Liver (tissue), 9 donors: ENCODE results near the gene TCF12. TPM values are rescaled to one million over a fixed set of nuclear protein-coding genes. Genes with fewer than 3 reads are reported as not detected.

Source experiments
- DNase-seq: peaks from one replicate; pipeline ENCODE4 v3.0.0-alpha.2; 2017; ENCODE audit warnings: low spot score
- H3K27ac ChIP-seq, 2 donors: one replicate each; pipeline ENCODE4 v1.7.0; 2013; ENCODE audit warnings: inconsistent platforms in 2 of 2, low read length in 2 of 2, control low read depth in 1 of 2, low read depth in 1 of 2, mild to moderate bottlenecking in 1 of 2
- H3K27me3 ChIP-seq, 4 donors: one replicate each; pipeline versions ENCODE4 v1.6.1 to v1.7.0; 2013; ENCODE audit warnings: low read length in 3 of 4, inconsistent platforms in 1 of 4, mild to moderate bottlenecking in 1 of 4, moderate library complexity in 1 of 4; ENCODE audit not compliant: control insufficient read depth in 4 of 4, insufficient read depth in 4 of 4
- H3K36me3 ChIP-seq, 4 donors: one replicate each; pipeline versions ENCODE4 v1.6.1 to v1.7.0; 2013; ENCODE audit warnings: low read length in 3 of 4, mild to moderate bottlenecking in 3 of 4, low read depth in 1 of 4, moderate library complexity in 1 of 4; ENCODE audit not compliant: control insufficient read depth in 4 of 4, insufficient read depth in 3 of 4
- H3K4me1 ChIP-seq, 4 donors: one replicate each; pipeline versions ENCODE4 v1.6.1 to v1.7.0; 2013; ENCODE audit warnings: low read length in 3 of 4, mild to moderate bottlenecking in 3 of 4, moderate library complexity in 1 of 4; ENCODE audit not compliant: control insufficient read depth in 4 of 4, insufficient read depth in 4 of 4
- H3K4me3 ChIP-seq, 3 donors: one replicate each; pipeline versions ENCODE4 v1.6.1 to v1.7.0; 2013; ENCODE audit warnings: low read length in 3 of 3, control low read depth in 1 of 3, low read depth in 1 of 3, mild to moderate bottlenecking in 1 of 3
- H3K9ac ChIP-seq, 2 donors: one replicate each; pipeline ENCODE4 v1.7.0; 2013; ENCODE audit warnings: low read length in 2 of 2, mild to moderate bottlenecking in 2 of 2, moderate library complexity in 2 of 2, control low read depth in 1 of 2, low read depth in 1 of 2
- H3K9me3 ChIP-seq, 4 donors: one replicate each; pipeline versions ENCODE4 v1.6.1 to v1.7.0; 2013; ENCODE audit warnings: low read length in 3 of 4; ENCODE audit not compliant: control insufficient read depth in 4 of 4
- EGR1 ChIP-seq, 2 donors: IDR thresholded peaks; 2 replicates each; pipeline ENCODE4 v1.6.1; 2016 to 2018; ENCODE audit warnings: antibody characterized with exemption in 2 of 2, low read depth in 2 of 2
- FOXA1 ChIP-seq: IDR thresholded peaks from 2 replicates; pipeline ENCODE4 v1.6.1; 2016; ENCODE audit warnings: antibody characterized with exemption
- FOXA2 ChIP-seq: IDR thresholded peaks from 2 replicates; pipeline ENCODE4 v1.6.1; 2016; ENCODE audit warnings: antibody characterized with exemption
- GABPA ChIP-seq, 2 donors: IDR thresholded peaks in 1 of 2; conservative IDR thresholded peaks in 1 of 2; 2 replicates each; pipeline ENCODE4 v1.6.1; 2016; ENCODE audit warnings: antibody characterized with exemption in 2 of 2, mild to moderate bottlenecking in 1 of 2, moderate library complexity in 1 of 2
- HNF4A ChIP-seq, 2 donors: conservative IDR thresholded peaks; 2 replicates each; pipeline ENCODE4 v1.6.1; 2016; ENCODE audit warnings: antibody characterized with exemption in 2 of 2, mild to moderate bottlenecking in 2 of 2
- HNF4G ChIP-seq: IDR thresholded peaks from 2 replicates; pipeline ENCODE4 v1.6.1; 2016; ENCODE audit warnings: antibody characterized with exemption
- JUND ChIP-seq, 2 donors: IDR thresholded peaks; 2 replicates each; pipeline ENCODE4 v1.6.1; 2016; ENCODE audit warnings: antibody characterized with exemption in 2 of 2
- NR2F2 ChIP-seq: IDR thresholded peaks from 2 replicates; pipeline ENCODE4 v1.6.1; 2016; ENCODE audit warnings: antibody characterized with exemption
- RAD21 ChIP-seq, 2 donors: IDR thresholded peaks; 2 replicates each; pipeline ENCODE4 v1.6.1; 2016; ENCODE audit warnings: antibody characterized with exemption in 2 of 2, mild to moderate bottlenecking in 2 of 2
- RXRA ChIP-seq, 2 donors: IDR thresholded peaks; 2 replicates each; pipeline ENCODE4 v1.6.1; 2017 to 2018; ENCODE audit warnings: antibody characterized with exemption in 2 of 2, mild to moderate bottlenecking in 1 of 2
- SP1 ChIP-seq: IDR thresholded peaks from 2 replicates; pipeline ENCODE4 v1.6.1; 2018; ENCODE audit warnings: antibody characterized with exemption, mild to moderate bottlenecking
- TAF1 ChIP-seq: conservative IDR thresholded peaks from 2 replicates; pipeline ENCODE4 v1.6.1; 2016; ENCODE audit warnings: antibody characterized with exemption, mild to moderate bottlenecking
- YY1 ChIP-seq: IDR thresholded peaks from 2 replicates; pipeline ENCODE4 v1.6.1; 2016; ENCODE audit warnings: antibody characterized with exemption, mild to moderate bottlenecking
- polyA plus RNA-seq, 2 donors: library from polyadenylated mRNA; stranded (reverse) in 1 of 2; unstranded in 1 of 2; fragments of 200-250 nt in 1 of 2; fragments of >200 nt in 1 of 2; fragmentation: Nextera tagmentation in 1 of 2; extraction: Ambion mirVana in 1 of 2; gene quantifications; one replicate each; pipeline versions ENCODE4 v1.2.1 to v1.2.3, GENCODE V29; 2013 to 2015
- total RNA-seq, 2 donors: library from RNA; depleted of rRNA; stranded (reverse); fragments of >200 nt; gene quantifications; one replicate each; pipeline ENCODE4 v1.2.3, GENCODE V29; 2014
- TF ChIP-seq, protein P1 (sequence below): IDR thresholded peaks from 2 replicates; pipeline ENCODE4 v1.6.1; 2016; ENCODE audit warnings: antibody characterized with exemption
- TF ChIP-seq, protein P2 (sequence below): IDR thresholded peaks from 2 replicates; pipeline ENCODE4 v1.6.1; 2016; ENCODE audit warnings: antibody characterized with exemption
- TF ChIP-seq, protein P3 (sequence below): IDR thresholded peaks from 2 replicates; pipeline ENCODE4 v1.6.1; 2016; ENCODE audit warnings: antibody characterized with exemption, mild to moderate bottlenecking
- TF ChIP-seq, protein P4 (sequence below): fragments of 150-350 bp; IDR thresholded peaks from 2 replicates; pipeline ENCODE4 v1.5.1; 2017; ENCODE audit warnings: improper control_type of control experiment, low read depth, low read length; ENCODE audit not compliant: missing input control
- TF ChIP-seq, protein P5 (sequence below): IDR thresholded peaks from 2 replicates; pipeline ENCODE4 v1.6.1; 2016; ENCODE audit warnings: antibody characterized with exemption
- donor health status: healthy.
- donor health status: healthy.
- donor health status: healthy.
- donor health status: healthy.
- donor health status: healthy.

Gene TCF12
- total and polyA plus RNA-seq, 4 donors: 8.7 to 38.3 (median 22.3) TPM

DNA sequence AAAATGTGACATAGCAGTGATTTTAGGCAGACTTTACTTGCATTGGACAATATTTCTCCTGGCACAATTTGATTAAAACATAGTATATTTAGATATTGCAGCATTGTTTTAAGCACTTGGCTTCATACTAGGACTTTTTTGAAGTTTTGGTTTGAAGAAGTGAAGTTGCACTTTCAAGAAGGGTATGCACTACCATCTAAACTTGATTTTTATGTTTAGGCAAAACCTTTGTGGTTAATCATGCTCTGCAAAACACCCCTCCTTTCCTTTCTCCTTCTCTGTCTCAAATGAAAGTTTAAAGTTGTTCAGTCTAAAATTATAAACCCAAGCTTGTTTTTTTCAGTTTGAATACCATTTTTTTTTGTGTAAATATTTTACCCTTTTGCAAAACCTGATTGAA is 173.8 kb downstream of the TCF12 start:
- no peak overlapping the region for H3K9ac ChIP-seq
- no peak overlapping the region for H3K4me3 ChIP-seq
- TF ChIP-seq HNF4A (conservative IDR thresholded peaks at IDR 0.05) (no peak), EGR1 (IDR thresholded peaks at IDR 0.05; ENCODE audit: low read depth in 2 of 2) (no peak), YY1 (no peak), RXRA (IDR thresholded peaks at IDR 0.05) (no peak), SP1 (no peak), FOXA2 (no peak), GABPA (IDR thresholded peaks at IDR 0.05 in 1 of 2, conservative IDR thresholded peaks at IDR 0.05 in 1 of 2) (no peak), RAD21 (IDR thresholded peaks at IDR 0.05) (no peak), NR2F2 (no peak), JUND (IDR thresholded peaks at IDR 0.05) (no peak), TAF1 (no peak), FOXA1 (no peak), HNF4G (no peak)
- TF ChIP-seq, protein P1, sequence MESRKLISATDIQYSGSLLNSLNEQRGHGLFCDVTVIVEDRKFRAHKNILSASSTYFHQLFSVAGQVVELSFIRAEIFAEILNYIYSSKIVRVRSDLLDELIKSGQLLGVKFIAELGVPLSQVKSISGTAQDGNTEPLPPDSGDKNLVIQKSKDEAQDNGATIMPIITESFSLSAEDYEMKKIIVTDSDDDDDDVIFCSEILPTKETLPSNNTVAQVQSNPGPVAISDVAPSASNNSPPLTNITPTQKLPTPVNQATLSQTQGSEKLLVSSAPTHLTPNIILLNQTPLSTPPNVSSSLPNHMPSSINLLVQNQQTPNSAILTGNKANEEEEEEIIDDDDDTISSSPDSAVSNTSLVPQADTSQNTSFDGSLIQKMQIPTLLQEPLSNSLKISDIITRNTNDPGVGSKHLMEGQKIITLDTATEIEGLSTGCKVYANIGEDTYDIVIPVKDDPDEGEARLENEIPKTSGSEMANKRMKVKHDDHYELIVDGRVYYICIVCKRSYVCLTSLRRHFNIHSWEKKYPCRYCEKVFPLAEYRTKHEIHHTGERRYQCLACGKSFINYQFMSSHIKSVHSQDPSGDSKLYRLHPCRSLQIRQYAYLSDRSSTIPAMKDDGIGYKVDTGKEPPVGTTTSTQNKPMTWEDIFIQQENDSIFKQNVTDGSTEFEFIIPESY: no peak
- TF ChIP-seq, protein P2, sequence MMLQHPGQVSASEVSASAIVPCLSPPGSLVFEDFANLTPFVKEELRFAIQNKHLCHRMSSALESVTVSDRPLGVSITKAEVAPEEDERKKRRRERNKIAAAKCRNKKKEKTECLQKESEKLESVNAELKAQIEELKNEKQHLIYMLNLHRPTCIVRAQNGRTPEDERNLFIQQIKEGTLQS: no peak
- TF ChIP-seq, protein P3, sequence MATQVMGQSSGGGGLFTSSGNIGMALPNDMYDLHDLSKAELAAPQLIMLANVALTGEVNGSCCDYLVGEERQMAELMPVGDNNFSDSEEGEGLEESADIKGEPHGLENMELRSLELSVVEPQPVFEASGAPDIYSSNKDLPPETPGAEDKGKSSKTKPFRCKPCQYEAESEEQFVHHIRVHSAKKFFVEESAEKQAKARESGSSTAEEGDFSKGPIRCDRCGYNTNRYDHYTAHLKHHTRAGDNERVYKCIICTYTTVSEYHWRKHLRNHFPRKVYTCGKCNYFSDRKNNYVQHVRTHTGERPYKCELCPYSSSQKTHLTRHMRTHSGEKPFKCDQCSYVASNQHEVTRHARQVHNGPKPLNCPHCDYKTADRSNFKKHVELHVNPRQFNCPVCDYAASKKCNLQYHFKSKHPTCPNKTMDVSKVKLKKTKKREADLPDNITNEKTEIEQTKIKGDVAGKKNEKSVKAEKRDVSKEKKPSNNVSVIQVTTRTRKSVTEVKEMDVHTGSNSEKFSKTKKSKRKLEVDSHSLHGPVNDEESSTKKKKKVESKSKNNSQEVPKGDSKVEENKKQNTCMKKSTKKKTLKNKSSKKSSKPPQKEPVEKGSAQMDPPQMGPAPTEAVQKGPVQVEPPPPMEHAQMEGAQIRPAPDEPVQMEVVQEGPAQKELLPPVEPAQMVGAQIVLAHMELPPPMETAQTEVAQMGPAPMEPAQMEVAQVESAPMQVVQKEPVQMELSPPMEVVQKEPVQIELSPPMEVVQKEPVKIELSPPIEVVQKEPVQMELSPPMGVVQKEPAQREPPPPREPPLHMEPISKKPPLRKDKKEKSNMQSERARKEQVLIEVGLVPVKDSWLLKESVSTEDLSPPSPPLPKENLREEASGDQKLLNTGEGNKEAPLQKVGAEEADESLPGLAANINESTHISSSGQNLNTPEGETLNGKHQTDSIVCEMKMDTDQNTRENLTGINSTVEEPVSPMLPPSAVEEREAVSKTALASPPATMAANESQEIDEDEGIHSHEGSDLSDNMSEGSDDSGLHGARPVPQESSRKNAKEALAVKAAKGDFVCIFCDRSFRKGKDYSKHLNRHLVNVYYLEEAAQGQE: no peak
- TF ChIP-seq, protein P4, sequence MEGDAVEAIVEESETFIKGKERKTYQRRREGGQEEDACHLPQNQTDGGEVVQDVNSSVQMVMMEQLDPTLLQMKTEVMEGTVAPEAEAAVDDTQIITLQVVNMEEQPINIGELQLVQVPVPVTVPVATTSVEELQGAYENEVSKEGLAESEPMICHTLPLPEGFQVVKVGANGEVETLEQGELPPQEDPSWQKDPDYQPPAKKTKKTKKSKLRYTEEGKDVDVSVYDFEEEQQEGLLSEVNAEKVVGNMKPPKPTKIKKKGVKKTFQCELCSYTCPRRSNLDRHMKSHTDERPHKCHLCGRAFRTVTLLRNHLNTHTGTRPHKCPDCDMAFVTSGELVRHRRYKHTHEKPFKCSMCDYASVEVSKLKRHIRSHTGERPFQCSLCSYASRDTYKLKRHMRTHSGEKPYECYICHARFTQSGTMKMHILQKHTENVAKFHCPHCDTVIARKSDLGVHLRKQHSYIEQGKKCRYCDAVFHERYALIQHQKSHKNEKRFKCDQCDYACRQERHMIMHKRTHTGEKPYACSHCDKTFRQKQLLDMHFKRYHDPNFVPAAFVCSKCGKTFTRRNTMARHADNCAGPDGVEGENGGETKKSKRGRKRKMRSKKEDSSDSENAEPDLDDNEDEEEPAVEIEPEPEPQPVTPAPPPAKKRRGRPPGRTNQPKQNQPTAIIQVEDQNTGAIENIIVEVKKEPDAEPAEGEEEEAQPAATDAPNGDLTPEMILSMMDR: no peak
- TF ChIP-seq, protein P5, sequence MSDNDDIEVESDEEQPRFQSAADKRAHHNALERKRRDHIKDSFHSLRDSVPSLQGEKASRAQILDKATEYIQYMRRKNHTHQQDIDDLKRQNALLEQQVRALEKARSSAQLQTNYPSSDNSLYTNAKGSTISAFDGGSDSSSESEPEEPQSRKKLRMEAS: no peak
- no peaks in the 10 kb centered on the region for H3K27me3 ChIP-seq
- DNase-seq: no peak
- H3K9me3 ChIP-seq: no peaks in the 10 kb centered on the region
- H3K27ac ChIP-seq: no peak overlapping the region
- peaks cover 0 to 5% (median 3%) of the 10 kb centered on the region in 4 donors for H3K36me3 ChIP-seq
- H3K4me1 ChIP-seq: no peaks in the 10 kb centered on the region
